Measurements from ENCODE around the gene MPDU1. TPM values are rescaled to one million over a fixed set of nuclear protein-coding genes. Genes with fewer than 3 reads are reported as not detected.

MPDU1 gene
- total RNA-seq, 1 donor from 2014 or later: 167 TPM

- Mint-ChIP-seq H3K27ac (no peak overlapping the region), H3K4me1 (peaks cover 47% of the 10 kb centered on the region), H3K36me3 (peaks cover 44% of the 10 kb centered on the region), H3K4me3 (peak overlapping the region; percentile 48), H3K27me3 (ENCODE audit: insufficient read depth, low read depth) (peaks cover 19% of the 10 kb centered on the region), H3K9me3 (no peaks in the 10 kb centered on the region)
- peaks cover 17% of the 10 kb centered on the region for H3K4me1 ChIP-seq
- no peak overlapping the region for H3K4me2 ChIP-seq
- peaks cover 84% of the 10 kb centered on the region for H3F3A ChIP-seq (ENCODE audit: low read depth)
- no peak overlapping the region for H2AFZ ChIP-seq (replicated peaks)
- peaks cover 66% of the 10 kb centered on the region for H4K20me1 ChIP-seq (ENCODE audit: low read depth)
- no peaks in the 10 kb centered on the region for H3K27me3 ChIP-seq
- DNase-seq (ENCODE audit: low spot score): no peak
- TF ChIP-seq EZH2phosphoT487 (IDR thresholded peaks at IDR 0.05) (no peak), EZH2 (IDR thresholded peaks at IDR 0.05) (no peak), CTCF (IDR thresholded peaks at IDR 0.05) (no peak)
- no peak overlapping the region for H3K9ac ChIP-seq
- no peaks in the 10 kb centered on the region for H3K9me3 ChIP-seq (ENCODE audit: low read depth)
- peaks cover 17% of the 10 kb centered on the region for H3K36me3 ChIP-seq
- H3K27ac ChIP-seq: peak overlapping the region; percentile 40
- H3K4me3 ChIP-seq: no peak overlapping the region
- peaks cover 52% of the 10 kb centered on the region for H3K79me2 ChIP-seq (ENCODE audit: low read depth)
These were observed 6.1 kb upstream of the MPDU1 start for GRCh38 chr17:7577327-7578199.

GRCh38 chr17:7579001-7579833 is 4.4 kb upstream of the MPDU1 start, which contains the start of gene CD68:
Gene CD68, plus strand, starts transcription at chr17:7579638. Its CDS starts 40 bp downstream, at chr17:7579678.
- H3K9me3 ChIP-seq (ENCODE audit: low read depth): no peaks in the 10 kb centered on the region
- peaks cover 19% of the 10 kb centered on the region for H3K27me3 Mint-ChIP-seq (ENCODE audit: insufficient read depth, low read depth)
- H3K4me1 ChIP-seq: peaks cover 23% of the 10 kb centered on the region
- DNase-seq (ENCODE audit: low spot score): no peak
- H3K4me3 ChIP-seq: no peak within 1 kb of the TSS
- peak within 1 kb of the TSS; percentile 59 for H3K27ac ChIP-seq
- no peak within 1 kb of the TSS for H3K4me2 ChIP-seq
- H3K27me3 ChIP-seq: no peaks in the 10 kb centered on the region
- peaks cover 51% of the 10 kb centered on the region for H4K20me1 ChIP-seq (ENCODE audit: low read depth)
- no peak for TF ChIP-seq EZH2phosphoT487 (IDR thresholded peaks at IDR 0.05)
- TF ChIP-seq EZH2 (IDR thresholded peaks at IDR 0.05): no peak
- no peak for TF ChIP-seq CTCF (IDR thresholded peaks at IDR 0.05)
- peaks cover 87% of the 10 kb centered on the region for H3F3A ChIP-seq (ENCODE audit: low read depth)
- peaks cover 44% of the 10 kb centered on the region for H3K79me2 ChIP-seq (ENCODE audit: low read depth)
- H2AFZ ChIP-seq (replicated peaks): no peak within 1 kb of the TSS
- H3K9me3 Mint-ChIP-seq: no peaks in the 10 kb centered on the region
- H3K36me3 ChIP-seq: peaks cover 17% of the 10 kb centered on the region
- H3K9ac ChIP-seq: no peak within 1 kb of the TSS
- peak within 1 kb of the TSS; percentile 16 for H3K4me3 Mint-ChIP-seq
- peak within 1 kb of the TSS; percentile 57 for H3K27ac Mint-ChIP-seq
- peaks cover 54% of the 10 kb centered on the region for H3K4me1 Mint-ChIP-seq
- peaks cover 38% of the 10 kb centered on the region for H3K36me3 Mint-ChIP-seq

- Histone ChIP-seq H3K4me2 (no peak overlapping the region), H3K4me1 (peaks cover 21% of the 10 kb centered on the region), H3K27ac (peak overlapping the region; percentile 59), H3K36me3 (peaks cover 13% of the 10 kb centered on the region), H3K9me3 (ENCODE audit: low read depth) (no peaks in the 10 kb centered on the region), H2AFZ (replicated peaks) (no peak overlapping the region), H3K27me3 (no peaks in the 10 kb centered on the region), H3F3A (ENCODE audit: low read depth) (peaks cover 79% of the 10 kb centered on the region), H3K79me2 (ENCODE audit: low read depth) (peaks cover 44% of the 10 kb centered on the region), H3K9ac (no peak overlapping the region), H3K4me3 (no peak overlapping the region), H4K20me1 (ENCODE audit: low read depth) (peaks cover 43% of the 10 kb centered on the region)
- DNase-seq (ENCODE audit: low spot score): no peak
- peak overlapping the region; percentile 43 for H3K27ac Mint-ChIP-seq
- TF ChIP-seq EZH2phosphoT487 (IDR thresholded peaks at IDR 0.05): no peak
- TF ChIP-seq CTCF (IDR thresholded peaks at IDR 0.05): no peak
- TF ChIP-seq EZH2 (IDR thresholded peaks at IDR 0.05): no peak
- peaks cover 51% of the 10 kb centered on the region for H3K4me1 Mint-ChIP-seq
- H3K9me3 Mint-ChIP-seq: no peaks in the 10 kb centered on the region
- peaks cover 30% of the 10 kb centered on the region for H3K36me3 Mint-ChIP-seq
- peak overlapping the region; percentile 16 for H3K4me3 Mint-ChIP-seq
- peaks cover 16% of the 10 kb centered on the region for H3K27me3 Mint-ChIP-seq (ENCODE audit: insufficient read depth, low read depth)
These were observed 3.6 kb upstream of the MPDU1 start for GRCh38 chr17:7579834-7580603.

Data from neural progenitor cell (in vitro differentiated cells).